Nephron (organoid): Measurements from ENCODE around the gene DDX17.
A peak's percentile ranks its signal among the peaks of the same experiment; 100 is the strongest.

ENCODE experiments used
- H3K27ac Mint-ChIP-seq, 3 experiments: 2 replicates each; pipeline ENCODE4 v1.8.0; 2020; ENCODE audit warnings: mixed read lengths in 3 of 3, mild to moderate bottlenecking in 2 of 3, moderate library complexity in 1 of 3
- H3K27me3 Mint-ChIP-seq: 2 replicates; pipeline ENCODE4 v1.8.0; 2021; ENCODE audit warnings: low read depth, mild to moderate bottlenecking, moderate library complexity, mixed read lengths
- H3K36me3 Mint-ChIP-seq: 2 replicates; pipeline ENCODE4 v1.8.0; 2020; ENCODE audit warnings: low read depth, mixed read lengths
- H3K4me1 Mint-ChIP-seq: 2 replicates; pipeline ENCODE4 v1.8.0; 2020; ENCODE audit warnings: mixed read lengths
- H3K4me3 Mint-ChIP-seq, 3 experiments: 2 replicates each; pipeline ENCODE4 v1.8.0; 2020; ENCODE audit warnings: mild to moderate bottlenecking in 3 of 3, mixed read lengths in 3 of 3, moderate library complexity in 2 of 3
- H3K9me3 Mint-ChIP-seq: 2 replicates; pipeline ENCODE4 v1.8.0; 2020; ENCODE audit warnings: mixed read lengths
- CTCF ChIP-seq, 3 experiments: fragments of 200-600 bp; sonication (generic); IDR thresholded peaks; one replicate each; pipeline ENCODE4 v1.5.0; 2021; ENCODE audit warnings: antibody characterized with exemption in 3 of 3; ENCODE audit not compliant: unreplicated experiment in 3 of 3

Gene DDX17

GRCh38 chr22:38453066-38453672 is 52.9 kb downstream of the DDX17 start:
- H3K27ac Mint-ChIP-seq, result no peak overlapping the region
- H3K4me1 Mint-ChIP-seq, result peaks cover 22% of the 10 kb centered on the region
- no peak for TF ChIP-seq CTCF (IDR thresholded peaks at IDR 0.05; ENCODE audit: unreplicated experiment in 3 of 3)
- peaks cover 66% of the 10 kb centered on the region for H3K27me3 Mint-ChIP-seq
- H3K9me3 Mint-ChIP-seq, result no peaks in the 10 kb centered on the region
- peak overlapping the region; percentile 75 to 83 (median 80) for H3K4me3 Mint-ChIP-seq
- H3K36me3 Mint-ChIP-seq, result no peaks in the 10 kb centered on the region

GRCh38 chr22:38452373-38453065 is 53.6 kb downstream of the DDX17 start:
- TF ChIP-seq CTCF (IDR thresholded peaks at IDR 0.05; ENCODE audit: unreplicated experiment in 3 of 3), result no peak
- H3K4me1 Mint-ChIP-seq, result peaks cover 19% of the 10 kb centered on the region
- H3K4me3 Mint-ChIP-seq, result peak overlapping the region; percentile 75 to 83 (median 80)
- H3K9me3 Mint-ChIP-seq, result no peaks in the 10 kb centered on the region
- peaks cover 60% of the 10 kb centered on the region for H3K27me3 Mint-ChIP-seq
- H3K36me3 Mint-ChIP-seq, result no peaks in the 10 kb centered on the region
- H3K27ac Mint-ChIP-seq, result peak overlapping the region in 1 of 3 experiments; percentile 59

- no peaks in the 10 kb centered on the region for H3K9me3 Mint-ChIP-seq
- H3K27ac Mint-ChIP-seq, result no peak overlapping the region
- TF ChIP-seq CTCF (IDR thresholded peaks at IDR 0.05; ENCODE audit: unreplicated experiment in 3 of 3), result no peak
- peak overlapping the region in 1 of 3 experiments; percentile 8 for H3K4me3 Mint-ChIP-seq
- H3K27me3 Mint-ChIP-seq, result peaks cover 53% of the 10 kb centered on the region
- peaks cover 12% of the 10 kb centered on the region for H3K4me1 Mint-ChIP-seq
- H3K36me3 Mint-ChIP-seq, result no peaks in the 10 kb centered on the region
Measured at GRCh38 chr22:38451864-38452263, 54.2 kb downstream of the DDX17 start.

GRCh38 chr22:38451404-38451803 is 54.7 kb downstream of the DDX17 start:
- H3K27ac Mint-ChIP-seq, result no peak overlapping the region
- peaks cover 8% of the 10 kb centered on the region for H3K4me1 Mint-ChIP-seq
- H3K36me3 Mint-ChIP-seq, result no peaks in the 10 kb centered on the region
- TF ChIP-seq CTCF (IDR thresholded peaks at IDR 0.05; ENCODE audit: unreplicated experiment in 3 of 3), result no peak
- no peaks in the 10 kb centered on the region for H3K9me3 Mint-ChIP-seq
- peaks cover 52% of the 10 kb centered on the region for H3K27me3 Mint-ChIP-seq
- H3K4me3 Mint-ChIP-seq, result no peak overlapping the region

- H3K4me3 Mint-ChIP-seq, result no peak overlapping the region
- H3K27ac Mint-ChIP-seq, result no peak overlapping the region
- peaks cover 6% of the 10 kb centered on the region for H3K4me1 Mint-ChIP-seq
- no peaks in the 10 kb centered on the region for H3K9me3 Mint-ChIP-seq
- TF ChIP-seq CTCF (IDR thresholded peaks at IDR 0.05; ENCODE audit: unreplicated experiment in 3 of 3), result no peak
- peaks cover 52% of the 10 kb centered on the region for H3K27me3 Mint-ChIP-seq
- H3K36me3 Mint-ChIP-seq, result no peaks in the 10 kb centered on the region
Measured at GRCh38 chr22:38450234-38450797, 55.8 kb downstream of the DDX17 start.
